ENCODE measurements around the gene NOTO.

NOTO gene

GRCh38 chr2:73217826-73218225 lies 15.5 kb downstream of the NOTO start:
- Histone ChIP-seq H3K27me3 (ENCODE audit: control insufficient read depth, insufficient read depth, low read length) (no peaks in the 10 kb centered on the region), H3K4me2 (ENCODE audit: low read length) (no peak overlapping the region), H3K79me2 (peaks cover 2% of the 10 kb centered on the region), H2AFZ (no peak overlapping the region), H3K4me1 (peaks cover 4% of the 10 kb centered on the region), H3K9ac (no peak overlapping the region), H3K4me3 (ENCODE audit: low read depth, low read length) (no peak overlapping the region), H3K36me3 (ENCODE audit: control insufficient read depth, insufficient read depth, low read length) (no peaks in the 10 kb centered on the region), H3K27ac (no peak overlapping the region), H3K9me3 (ENCODE audit: control insufficient read depth, low read length) (no peaks in the 10 kb centered on the region)
- TF ChIP-seq, protein P1, sequence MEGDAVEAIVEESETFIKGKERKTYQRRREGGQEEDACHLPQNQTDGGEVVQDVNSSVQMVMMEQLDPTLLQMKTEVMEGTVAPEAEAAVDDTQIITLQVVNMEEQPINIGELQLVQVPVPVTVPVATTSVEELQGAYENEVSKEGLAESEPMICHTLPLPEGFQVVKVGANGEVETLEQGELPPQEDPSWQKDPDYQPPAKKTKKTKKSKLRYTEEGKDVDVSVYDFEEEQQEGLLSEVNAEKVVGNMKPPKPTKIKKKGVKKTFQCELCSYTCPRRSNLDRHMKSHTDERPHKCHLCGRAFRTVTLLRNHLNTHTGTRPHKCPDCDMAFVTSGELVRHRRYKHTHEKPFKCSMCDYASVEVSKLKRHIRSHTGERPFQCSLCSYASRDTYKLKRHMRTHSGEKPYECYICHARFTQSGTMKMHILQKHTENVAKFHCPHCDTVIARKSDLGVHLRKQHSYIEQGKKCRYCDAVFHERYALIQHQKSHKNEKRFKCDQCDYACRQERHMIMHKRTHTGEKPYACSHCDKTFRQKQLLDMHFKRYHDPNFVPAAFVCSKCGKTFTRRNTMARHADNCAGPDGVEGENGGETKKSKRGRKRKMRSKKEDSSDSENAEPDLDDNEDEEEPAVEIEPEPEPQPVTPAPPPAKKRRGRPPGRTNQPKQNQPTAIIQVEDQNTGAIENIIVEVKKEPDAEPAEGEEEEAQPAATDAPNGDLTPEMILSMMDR (IDR thresholded peaks at IDR 0.05), result no peak

GRCh38 chr2:73218298-73218697 lies 15.9 kb downstream of the NOTO start:
- H3K4me1 ChIP-seq, result peaks cover 4% of the 10 kb centered on the region
- H3K27me3 ChIP-seq (ENCODE audit: control insufficient read depth, insufficient read depth, low read length), result no peaks in the 10 kb centered on the region
- H3K4me3 ChIP-seq (ENCODE audit: low read depth, low read length), result no peak overlapping the region
- H3K27ac ChIP-seq, result no peak overlapping the region
- no peak overlapping the region for H3K4me2 ChIP-seq (ENCODE audit: low read length)
- H2AFZ ChIP-seq, result no peak overlapping the region
- no peak overlapping the region for H3K9ac ChIP-seq
- H3K9me3 ChIP-seq (ENCODE audit: control insufficient read depth, low read length), result no peaks in the 10 kb centered on the region
- peaks cover 2% of the 10 kb centered on the region for H3K79me2 ChIP-seq
- TF ChIP-seq, protein P1 (IDR thresholded peaks at IDR 0.05), result no peak
- H3K36me3 ChIP-seq (ENCODE audit: control insufficient read depth, insufficient read depth, low read length), result no peaks in the 10 kb centered on the region

- Histone ChIP-seq H3K79me2 (no peaks in the 10 kb centered on the region), H3K9me3 (ENCODE audit: control insufficient read depth, low read length) (no peaks in the 10 kb centered on the region), H2AFZ (no peak overlapping the region), H3K4me1 (no peaks in the 10 kb centered on the region), H3K4me2 (ENCODE audit: low read length) (no peak overlapping the region), H3K27ac (no peak overlapping the region), H3K9ac (no peak overlapping the region), H3K36me3 (ENCODE audit: control insufficient read depth, insufficient read depth, low read length) (no peaks in the 10 kb centered on the region), H3K27me3 (ENCODE audit: control insufficient read depth, insufficient read depth, low read length) (no peaks in the 10 kb centered on the region), H3K4me3 (ENCODE audit: low read depth, low read length) (no peak overlapping the region)
- TF ChIP-seq, protein P1 (IDR thresholded peaks at IDR 0.05), result no peak
Measured at GRCh38 chr2:73223821-73224220, 21.4 kb downstream of the NOTO start.

GRCh38 chr2:73225513-73226360 lies 23.4 kb downstream of the NOTO start:
- no peaks in the 10 kb centered on the region for H3K9me3 ChIP-seq (ENCODE audit: control insufficient read depth, low read length)
- no peak overlapping the region for H3K4me2 ChIP-seq (ENCODE audit: low read length)
- H3K27me3 ChIP-seq (ENCODE audit: control insufficient read depth, insufficient read depth, low read length), result no peaks in the 10 kb centered on the region
- H3K4me1 ChIP-seq, result no peaks in the 10 kb centered on the region
- H3K27ac ChIP-seq, result no peak overlapping the region
- H3K4me3 ChIP-seq (ENCODE audit: low read depth, low read length), result no peak overlapping the region
- H2AFZ ChIP-seq, result no peak overlapping the region
- no peak overlapping the region for H3K9ac ChIP-seq
- TF ChIP-seq, protein P1 (IDR thresholded peaks at IDR 0.05), result no peak
- no peaks in the 10 kb centered on the region for H3K79me2 ChIP-seq
- no peaks in the 10 kb centered on the region for H3K36me3 ChIP-seq (ENCODE audit: control insufficient read depth, insufficient read depth, low read length)

- no peak overlapping the region for H3K4me3 ChIP-seq (ENCODE audit: low read depth, low read length)
- H3K9me3 ChIP-seq (ENCODE audit: control insufficient read depth, low read length), result no peaks in the 10 kb centered on the region
- H3K27me3 ChIP-seq (ENCODE audit: control insufficient read depth, insufficient read depth, low read length), result no peaks in the 10 kb centered on the region
- H3K9ac ChIP-seq, result no peak overlapping the region
- H3K4me2 ChIP-seq (ENCODE audit: low read length), result no peak overlapping the region
- H3K4me1 ChIP-seq, result no peaks in the 10 kb centered on the region
- no peak overlapping the region for H3K27ac ChIP-seq
- no peaks in the 10 kb centered on the region for H3K79me2 ChIP-seq
- TF ChIP-seq, protein P1 (IDR thresholded peaks at IDR 0.05), result no peak
- H2AFZ ChIP-seq, result no peak overlapping the region
- no peaks in the 10 kb centered on the region for H3K36me3 ChIP-seq (ENCODE audit: control insufficient read depth, insufficient read depth, low read length)
Measured at GRCh38 chr2:73227086-73227485, 24.7 kb downstream of the NOTO start.
